ENCODE data around the gene LRRC3. TPM values are rescaled to one million over a fixed set of nuclear protein-coding genes. Genes with fewer than 3 reads are reported as not detected.

Gene LRRC3
- total RNA-seq, 2 experiments from 2014 or later: 2.5 to 2.8 TPM

DNA sequence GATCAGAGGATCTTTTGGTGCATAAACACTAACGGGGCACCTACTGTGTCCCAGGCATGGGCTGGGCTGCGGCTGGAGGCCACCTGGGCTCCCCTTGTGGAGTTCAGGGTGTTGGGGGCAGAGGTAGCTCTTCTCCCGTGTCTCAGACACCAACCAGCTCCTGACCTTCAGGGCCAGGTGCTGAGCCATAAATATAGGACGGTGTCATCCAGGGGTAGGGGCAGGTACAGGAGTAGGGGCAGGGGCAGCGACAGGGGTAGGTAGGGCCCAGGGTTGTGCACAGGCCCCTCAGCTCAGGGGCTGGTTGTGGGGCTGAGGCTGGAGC is 18.0 kb upstream of the LRRC3 start:
- Mint-ChIP-seq H3K4me3 (no peak overlapping the region), H3K27me3 (ENCODE audit: low read depth) (no peaks in the 10 kb centered on the region), H3K27ac (no peak overlapping the region), H3K4me1 (ENCODE audit: low read depth) (no peaks in the 10 kb centered on the region), H3K9me3 (no peaks in the 10 kb centered on the region), H3K36me3 (ENCODE audit: low read depth) (no peaks in the 10 kb centered on the region)
- intact Hi-C loops (cut with micrococcal nuclease): no loop called here
- CTCF ChIA-PET: no interaction called here
- DNase-seq: no peak

DNA sequence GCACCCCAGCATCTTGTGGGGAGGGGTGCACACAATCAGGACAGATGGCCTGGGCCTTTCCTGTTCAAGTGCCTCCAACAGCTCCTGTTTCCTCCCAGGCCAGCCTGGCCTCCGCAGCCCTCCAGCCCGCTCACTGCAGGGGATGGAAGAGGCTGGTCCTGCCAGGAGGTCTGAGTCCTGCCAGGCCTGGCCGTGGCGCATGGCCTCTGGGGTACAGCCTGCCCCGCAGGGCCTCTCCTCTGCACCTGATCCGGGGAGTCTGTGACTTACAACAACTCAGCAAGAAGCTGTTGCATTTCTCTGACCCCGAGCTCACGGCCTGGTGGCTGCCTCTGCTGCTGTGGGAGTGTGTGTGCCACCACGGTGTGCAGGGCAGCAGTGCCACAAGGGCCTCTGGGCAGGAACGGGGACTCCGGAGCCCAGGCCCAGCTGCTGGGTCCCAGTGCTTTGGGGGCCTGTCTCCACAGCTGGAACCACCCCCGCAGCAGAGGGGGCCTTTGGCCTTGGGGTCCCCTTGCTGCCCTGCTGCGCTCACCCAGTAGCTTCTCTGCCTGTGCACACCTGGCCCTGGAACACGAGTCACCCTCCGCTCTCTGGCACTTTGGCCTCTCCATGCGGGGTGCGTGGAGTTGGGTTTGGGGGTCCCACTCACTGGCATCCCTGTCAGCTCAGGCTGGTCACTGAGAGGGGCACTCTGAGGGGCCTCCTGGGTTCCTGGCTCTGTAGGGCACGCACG is 17.4 kb upstream of the LRRC3 start:
- no peak for DNase-seq
- H3K27ac Mint-ChIP-seq: no peak overlapping the region
- H3K27me3 Mint-ChIP-seq (ENCODE audit: low read depth): no peaks in the 10 kb centered on the region
- CTCF ChIA-PET: no interaction called here
- no peaks in the 10 kb centered on the region for H3K4me1 Mint-ChIP-seq (ENCODE audit: low read depth)
- no peaks in the 10 kb centered on the region for H3K9me3 Mint-ChIP-seq
- no peak overlapping the region for H3K4me3 Mint-ChIP-seq
- intact Hi-C loops (cut with micrococcal nuclease): no loop called here
- no peaks in the 10 kb centered on the region for H3K36me3 Mint-ChIP-seq (ENCODE audit: low read depth)

DNA sequence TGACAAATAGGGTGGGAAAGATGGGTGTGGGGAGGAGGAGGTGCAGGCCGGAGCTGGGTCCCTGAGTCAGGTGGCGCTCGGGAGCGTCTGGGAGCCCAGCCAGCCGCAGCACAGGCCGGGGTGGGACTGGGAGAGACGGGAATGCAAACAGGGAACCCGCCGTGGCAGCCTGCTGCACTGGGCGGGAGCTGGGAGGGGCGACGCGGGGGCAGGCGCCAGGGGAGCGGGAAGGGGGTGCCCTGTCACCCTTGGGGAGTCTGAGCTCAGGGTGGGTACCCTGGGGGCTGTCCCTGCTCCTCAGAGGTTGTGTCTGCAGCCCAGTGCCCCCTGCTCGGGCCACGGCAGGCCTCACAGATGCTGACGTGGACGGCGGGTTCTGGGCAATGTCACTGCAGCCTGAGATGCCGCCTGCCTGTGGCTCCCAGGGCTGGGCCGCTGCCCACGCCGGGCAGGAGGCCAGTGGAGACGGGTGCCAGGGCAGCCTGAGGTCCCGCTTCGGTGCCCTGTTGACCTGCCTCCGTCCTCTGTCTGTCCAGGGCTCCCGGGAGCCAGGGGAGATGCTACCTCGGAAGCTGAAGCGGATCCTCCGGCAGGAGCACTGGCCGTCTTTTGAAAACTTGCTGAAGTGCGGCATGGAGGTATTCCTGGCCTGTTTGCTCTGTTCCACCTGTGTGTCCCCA is 16.6 kb upstream of the LRRC3 start:
- intact Hi-C loops (cut with micrococcal nuclease): no loop called here
- Mint-ChIP-seq H3K36me3 (ENCODE audit: low read depth) (no peaks in the 10 kb centered on the region), H3K27me3 (ENCODE audit: low read depth) (no peaks in the 10 kb centered on the region), H3K4me3 (no peak overlapping the region), H3K27ac (no peak overlapping the region), H3K4me1 (ENCODE audit: low read depth) (no peaks in the 10 kb centered on the region), H3K9me3 (no peaks in the 10 kb centered on the region)
- DNase-seq: no peak
- CTCF ChIA-PET: no interaction called here

DNA sequence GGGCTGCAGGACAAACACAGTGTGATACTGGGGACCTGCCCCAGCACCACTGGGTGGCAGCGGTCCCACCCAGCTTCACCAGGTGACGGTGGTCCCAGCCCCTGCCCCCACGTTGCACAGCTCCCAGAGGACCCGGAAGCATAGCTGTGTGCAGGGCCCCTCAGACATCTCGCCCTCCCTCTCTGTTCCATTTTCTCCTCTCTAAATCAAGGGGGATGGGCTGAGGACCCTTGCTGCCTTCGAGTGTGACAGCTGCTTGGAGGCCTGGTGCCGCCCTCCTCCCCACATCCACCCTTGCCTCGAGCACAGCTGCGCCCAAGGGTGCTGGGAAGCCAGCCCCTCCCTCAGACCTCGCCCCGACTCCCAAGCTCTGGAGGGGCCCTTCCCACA is 16.1 kb upstream of the LRRC3 start:
- Mint-ChIP-seq H3K4me1 (ENCODE audit: low read depth) (no peaks in the 10 kb centered on the region), H3K36me3 (ENCODE audit: low read depth) (no peaks in the 10 kb centered on the region), H3K9me3 (no peaks in the 10 kb centered on the region), H3K27me3 (ENCODE audit: low read depth) (no peaks in the 10 kb centered on the region), H3K27ac (no peak overlapping the region), H3K4me3 (no peak overlapping the region)
- CTCF ChIA-PET: no interaction called here
- intact Hi-C loops (cut with micrococcal nuclease): no loop called here
- no peak for DNase-seq

DNA sequence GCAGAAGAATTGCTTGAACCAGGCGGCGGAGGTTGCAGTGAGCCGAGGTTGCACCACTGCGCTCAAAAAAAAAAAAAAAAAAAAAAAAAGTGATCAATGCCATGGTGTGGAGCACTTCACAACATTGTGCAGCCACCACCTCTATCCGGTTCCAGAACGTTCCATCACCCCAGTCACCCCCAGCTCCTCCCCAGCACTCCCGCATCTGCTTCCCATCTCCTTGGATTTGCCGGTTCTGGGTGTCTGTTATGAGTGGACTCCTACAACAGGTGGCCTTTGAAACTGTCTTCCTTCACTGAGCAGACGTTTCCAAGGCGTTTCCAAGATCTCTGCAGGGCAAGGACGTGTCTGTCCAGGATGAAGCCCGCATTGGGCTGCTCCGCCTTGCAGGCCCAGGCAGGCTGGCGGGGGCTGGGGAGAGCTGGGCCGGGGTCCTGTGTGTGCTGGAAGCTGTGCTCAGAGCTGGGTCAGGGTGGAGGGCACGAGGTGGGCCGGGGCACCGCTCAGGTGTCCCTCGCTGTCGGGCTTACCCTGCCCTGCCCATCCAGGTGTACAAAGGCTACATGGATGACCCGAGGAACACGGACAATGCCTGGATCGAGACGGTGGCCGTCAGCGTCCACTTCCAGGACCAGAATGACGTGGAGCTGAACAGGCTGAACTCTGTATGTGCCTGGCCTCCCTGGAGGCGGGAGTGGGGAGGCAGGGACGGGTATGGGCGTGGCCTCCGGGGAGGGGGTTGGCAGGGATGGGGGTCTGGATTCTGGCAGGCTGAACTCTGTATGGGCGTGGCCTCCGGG is 14.9 kb upstream of the LRRC3 start:
- intact Hi-C loops (cut with micrococcal nuclease): no loop called here
- H3K27ac Mint-ChIP-seq: no peak overlapping the region
- CTCF ChIA-PET: no interaction called here

DNA sequence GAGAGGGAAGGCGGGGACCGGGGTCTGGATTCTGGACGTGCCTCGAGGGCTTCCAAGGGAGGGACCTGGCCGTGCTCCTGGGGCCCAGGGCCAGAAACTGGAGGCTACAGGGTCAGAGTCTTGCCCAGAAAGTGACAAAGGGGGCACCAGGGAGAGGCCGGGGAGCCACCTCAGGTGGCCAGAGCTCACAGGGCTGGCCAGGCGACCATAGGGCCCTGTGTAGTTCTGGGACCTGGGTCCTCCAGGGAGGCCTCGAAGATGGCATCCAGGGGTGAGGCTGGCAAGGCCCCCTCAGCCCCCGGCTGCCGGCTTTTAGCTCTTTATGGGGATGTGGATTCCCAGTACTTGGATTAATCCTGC is 14.3 kb upstream of the LRRC3 start:
- Mint-ChIP-seq H3K9me3 (no peaks in the 10 kb centered on the region), H3K36me3 (ENCODE audit: low read depth) (no peaks in the 10 kb centered on the region), H3K4me1 (ENCODE audit: low read depth) (no peaks in the 10 kb centered on the region), H3K27me3 (ENCODE audit: low read depth) (no peaks in the 10 kb centered on the region), H3K4me3 (no peak overlapping the region), H3K27ac (no peak overlapping the region)
- DNase-seq: no peak
- CTCF ChIA-PET: no interaction called here
- intact Hi-C loops (cut with micrococcal nuclease): no loop called here

More for the DNA sequence above, 14.9 kb upstream of the LRRC3 start:
- Mint-ChIP-seq H3K9me3 (no peaks in the 10 kb centered on the region), H3K4me1 (ENCODE audit: low read depth) (no peaks in the 10 kb centered on the region), H3K36me3 (ENCODE audit: low read depth) (no peaks in the 10 kb centered on the region), H3K27me3 (ENCODE audit: low read depth) (no peaks in the 10 kb centered on the region), H3K4me3 (no peak overlapping the region)
- DNase-seq: no peak

DNA sequence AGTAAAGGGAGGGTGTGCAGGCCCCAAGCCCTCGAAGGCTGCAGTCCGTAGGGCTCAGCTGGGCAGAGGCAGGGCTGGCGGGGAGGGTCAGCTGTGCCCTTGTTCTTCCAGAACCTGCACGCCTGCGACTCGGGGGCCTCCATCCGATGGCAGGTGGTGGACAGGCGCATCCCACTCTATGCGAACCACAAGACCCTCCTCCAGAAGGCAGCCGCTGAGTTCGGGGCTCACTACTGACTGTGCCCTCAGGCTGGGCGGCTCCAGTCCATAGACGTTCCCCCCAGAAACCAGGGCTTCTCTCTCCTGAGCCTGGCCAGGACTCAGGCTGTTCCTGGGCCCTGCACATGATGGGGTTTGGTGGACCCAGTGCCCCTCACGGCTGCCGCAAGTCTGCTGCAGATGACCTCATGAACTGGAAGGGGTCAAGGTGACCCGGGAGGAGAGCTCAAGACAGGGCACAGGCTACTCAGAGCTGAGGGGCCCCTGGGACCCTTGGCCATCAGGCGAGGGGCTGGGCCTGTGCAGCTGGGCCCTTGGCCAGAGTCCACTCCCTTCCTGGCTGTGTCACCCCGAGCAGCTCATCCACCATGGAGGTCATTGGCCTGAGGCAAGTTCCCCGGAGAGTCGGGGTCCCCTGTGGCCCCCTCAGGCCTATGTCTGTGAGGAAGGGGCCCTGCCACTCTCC is 13.6 kb upstream of the LRRC3 start:
- intact Hi-C loops (cut with micrococcal nuclease): no loop called here
- no peak for DNase-seq
- no peaks in the 10 kb centered on the region for H3K27me3 Mint-ChIP-seq (ENCODE audit: low read depth)
- no peak overlapping the region for H3K27ac Mint-ChIP-seq
- H3K36me3 Mint-ChIP-seq (ENCODE audit: low read depth): no peaks in the 10 kb centered on the region
- H3K9me3 Mint-ChIP-seq: no peaks in the 10 kb centered on the region
- no peak overlapping the region for H3K4me3 Mint-ChIP-seq
- CTCF ChIA-PET: no interaction called here
- H3K4me1 Mint-ChIP-seq (ENCODE audit: low read depth): no peaks in the 10 kb centered on the region

DNA sequence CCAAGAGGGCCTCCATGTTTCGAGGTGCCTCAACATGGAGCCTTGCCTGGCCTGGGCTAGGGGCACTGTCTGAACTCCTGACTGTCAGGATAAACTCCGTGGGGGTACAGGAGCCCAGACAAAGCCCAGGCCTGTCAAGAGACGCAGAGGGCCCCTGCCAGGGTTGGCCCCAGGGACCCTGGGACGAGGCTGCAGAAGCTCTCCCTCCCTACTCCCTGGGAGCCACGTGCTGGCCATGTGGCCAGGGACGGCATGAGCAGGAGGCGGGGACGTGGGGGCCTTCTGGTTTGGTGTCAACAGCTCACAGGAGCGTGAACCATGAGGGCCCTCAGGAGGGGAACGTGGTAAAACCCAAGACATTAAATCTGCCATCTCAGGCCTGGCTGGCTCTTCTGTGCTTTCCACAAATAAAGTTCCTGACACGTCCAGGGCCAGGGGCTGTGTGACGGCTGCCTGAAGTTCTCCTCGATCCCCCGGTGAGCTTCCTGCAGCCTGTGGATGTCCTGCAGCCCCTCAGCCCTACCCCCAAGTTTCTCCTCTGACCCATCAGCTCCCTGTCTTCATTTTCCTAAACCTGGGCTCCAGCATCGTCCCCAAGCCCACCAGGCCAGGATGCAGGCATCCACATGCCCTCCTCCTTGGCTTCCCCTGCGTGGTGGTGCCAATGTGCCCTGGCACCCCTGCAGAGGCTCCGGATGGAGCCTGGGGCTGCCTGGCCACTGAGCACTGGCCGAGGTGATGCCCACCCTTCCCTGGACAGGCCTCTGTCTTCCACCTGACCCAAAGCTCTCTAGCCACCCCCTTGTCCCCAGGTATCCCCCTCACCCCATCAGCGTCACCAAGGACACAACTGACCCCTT is 12.8 kb upstream of the LRRC3 start:
- intact Hi-C loops (cut with micrococcal nuclease): no loop called here
- no peaks in the 10 kb centered on the region for H3K9me3 Mint-ChIP-seq
- CTCF ChIA-PET: no interaction called here

DNA sequence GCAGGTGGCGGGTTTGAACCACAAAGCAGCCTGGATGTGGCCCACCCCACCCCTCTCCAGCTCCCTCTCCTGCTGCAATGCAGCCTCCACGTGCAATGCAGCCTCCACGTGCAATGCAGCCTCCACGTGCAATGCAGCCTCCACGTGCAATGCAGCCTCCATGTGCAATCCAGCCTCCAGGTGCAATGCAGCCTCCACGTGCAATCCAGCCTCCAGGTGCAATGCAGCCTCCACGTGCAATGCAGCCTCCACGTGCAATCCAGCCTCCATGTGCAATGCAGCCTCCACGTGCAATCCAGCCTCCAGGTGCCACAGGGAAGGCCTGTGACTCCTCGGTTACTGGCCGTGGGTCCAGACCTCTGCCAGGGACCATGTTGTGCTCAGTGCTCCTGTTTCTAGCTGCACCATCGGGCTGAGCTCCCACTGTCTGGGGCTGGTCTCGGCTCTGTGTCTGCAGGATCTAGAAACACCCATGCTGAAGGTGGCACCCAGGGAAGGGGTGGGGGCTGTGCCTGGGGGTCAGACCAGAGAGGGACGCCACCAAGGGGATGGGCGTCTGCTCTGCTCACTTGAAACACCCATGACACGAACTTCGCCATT is 11.9 kb upstream of the LRRC3 start:
- Mint-ChIP-seq H3K4me3 (no peak overlapping the region), H3K36me3 (ENCODE audit: low read depth) (no peaks in the 10 kb centered on the region), H3K27ac (no peak overlapping the region), H3K4me1 (ENCODE audit: low read depth) (no peaks in the 10 kb centered on the region), H3K9me3 (no peaks in the 10 kb centered on the region), H3K27me3 (ENCODE audit: low read depth) (peaks cover 2% of the 10 kb centered on the region)
- CTCF ChIA-PET: interaction anchor here (0.7 kb wide), 1 partner anchor 22 kb away, joined by 3 read pairs; no protein-coding TSS in a partner anchor
- intact Hi-C loops (cut with micrococcal nuclease): no loop called here
- DNase-seq: no peak

More for the DNA sequence above, 12.8 kb upstream of the LRRC3 start:
- Mint-ChIP-seq H3K36me3 (ENCODE audit: low read depth) (no peaks in the 10 kb centered on the region), H3K27ac (no peak overlapping the region), H3K27me3 (ENCODE audit: low read depth) (peaks cover 2% of the 10 kb centered on the region), H3K4me3 (no peak overlapping the region), H3K4me1 (ENCODE audit: low read depth) (no peaks in the 10 kb centered on the region)
- no peak for DNase-seq

DNA sequence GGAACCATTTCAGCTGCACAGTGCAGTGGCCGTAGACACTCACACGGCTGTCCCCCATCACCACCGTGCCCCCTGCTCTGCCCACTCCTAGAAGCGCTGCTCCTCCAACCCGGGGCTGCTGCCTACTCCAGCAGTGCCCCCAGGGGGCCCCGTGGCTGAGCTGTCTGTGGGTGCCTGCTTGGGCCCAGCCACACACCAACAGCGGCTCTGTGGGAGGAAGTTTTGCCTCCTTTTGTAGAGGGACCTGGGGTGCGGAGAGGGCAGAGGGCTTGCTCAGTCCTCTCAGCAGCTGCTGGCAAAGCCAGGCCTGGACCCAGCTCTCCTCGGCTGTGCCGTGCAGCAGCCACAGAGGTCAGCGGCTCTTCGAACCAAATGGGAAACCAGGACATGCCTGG is 11.4 kb upstream of the LRRC3 start:
- CTCF ChIA-PET: interaction anchor here (0.7 kb wide), 1 partner anchor 23 kb away, joined by 3 read pairs; no protein-coding TSS in a partner anchor
- Mint-ChIP-seq H3K4me1 (ENCODE audit: low read depth) (no peaks in the 10 kb centered on the region), H3K36me3 (ENCODE audit: low read depth) (no peaks in the 10 kb centered on the region), H3K9me3 (no peaks in the 10 kb centered on the region), H3K27ac (no peak overlapping the region), H3K27me3 (ENCODE audit: low read depth) (peaks cover 2% of the 10 kb centered on the region), H3K4me3 (no peak overlapping the region)
- intact Hi-C loops (cut with micrococcal nuclease): no loop called here
- no peak for DNase-seq

DNA sequence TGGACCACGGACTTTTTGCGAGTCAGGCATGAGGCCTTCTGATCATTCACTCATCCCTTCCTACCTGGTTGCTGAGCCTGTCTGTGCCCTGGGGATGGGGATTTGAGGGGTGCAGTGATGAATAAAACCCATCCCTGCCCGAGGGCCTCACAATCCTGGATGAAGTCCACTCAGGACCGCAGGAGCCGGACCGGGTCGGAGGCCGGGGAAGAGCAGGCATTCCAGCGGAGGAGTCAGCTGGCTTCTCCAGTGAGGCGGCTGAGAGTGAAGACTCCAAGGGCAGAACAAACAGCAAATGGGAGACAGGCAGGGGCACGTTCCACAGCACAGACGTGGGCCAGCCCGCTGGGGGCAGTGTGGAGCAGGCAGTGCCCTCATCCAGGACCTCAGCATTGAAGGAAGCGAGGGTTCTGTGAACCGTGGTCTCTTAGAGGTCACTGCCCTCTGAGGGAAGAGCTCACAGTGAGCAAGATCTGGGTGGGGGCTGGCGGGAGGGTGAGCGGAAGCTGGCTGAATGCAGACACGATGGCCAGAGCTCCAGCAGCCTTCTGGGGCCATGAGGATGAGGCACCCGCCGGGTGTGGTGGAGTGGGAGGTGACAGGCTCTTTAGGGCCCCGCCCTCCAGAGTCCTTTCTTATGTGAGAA is 10.9 kb upstream of the LRRC3 start:
- DNase-seq: no peak
- no peaks in the 10 kb centered on the region for H3K4me1 Mint-ChIP-seq (ENCODE audit: low read depth)
- CTCF ChIA-PET: interaction anchor here (0.7 kb wide), 2 partner anchors 23 to 37 kb away, joined by 3 to 5 read pairs; no protein-coding TSS in a partner anchor

More for the DNA sequence above, 10.9 kb upstream of the LRRC3 start:
- Mint-ChIP-seq H3K4me3 (no peak overlapping the region), H3K9me3 (no peaks in the 10 kb centered on the region), H3K27ac (no peak overlapping the region), H3K36me3 (ENCODE audit: low read depth) (no peaks in the 10 kb centered on the region), H3K27me3 (ENCODE audit: low read depth) (peaks cover 2% of the 10 kb centered on the region)
- intact Hi-C loops (cut with micrococcal nuclease): no loop called here
